NCI-H128 (cell line): ENCODE results near the gene BTBD3.
A peak's percentile ranks its signal among the peaks of the same experiment; 100 is the strongest.

ENCODE experiments used
- DNase-seq: peaks from one replicate; lab custom pipeline; 2025; ENCODE audit not compliant: unreplicated experiment; lab: John Stamatoyannopoulos, UW

BTBD3 gene

DNA sequence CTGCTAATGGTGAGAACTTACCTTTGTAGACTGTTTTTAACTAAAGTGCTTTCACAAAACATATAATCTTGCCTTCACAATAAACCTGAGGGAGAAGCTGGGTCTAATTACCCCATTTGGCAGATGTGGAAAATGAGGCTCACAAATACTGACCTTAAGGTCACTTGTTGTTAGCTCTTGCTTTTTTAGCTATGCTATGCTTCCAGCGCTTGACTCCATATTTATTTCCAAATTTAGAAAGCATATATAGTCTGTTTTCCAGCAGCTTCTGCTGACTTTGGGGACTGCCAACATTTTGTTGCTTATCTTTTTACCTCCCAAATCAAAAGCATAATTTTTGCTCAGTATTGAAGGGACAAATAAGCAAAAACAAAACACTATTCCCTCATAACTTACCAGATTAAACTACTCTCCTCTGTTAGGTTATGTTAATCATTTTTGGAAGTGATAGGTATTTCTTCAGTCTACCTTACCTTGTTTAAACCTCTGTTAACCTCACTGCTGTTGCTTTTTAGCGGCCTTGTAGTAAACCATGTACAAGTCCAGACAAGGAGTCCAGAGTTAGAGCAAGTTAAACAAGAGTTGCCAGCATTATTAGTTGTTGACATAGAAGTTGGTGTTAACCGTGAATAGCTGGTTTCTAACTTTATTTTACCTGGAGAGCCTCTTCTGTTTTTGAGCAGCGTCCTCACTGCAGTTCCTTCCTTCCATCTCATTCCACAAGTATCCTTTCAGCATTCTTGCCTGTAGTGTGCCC, 4.9 kb upstream of the BTBD3 start:
- DNase-seq, result no peak

DNA sequence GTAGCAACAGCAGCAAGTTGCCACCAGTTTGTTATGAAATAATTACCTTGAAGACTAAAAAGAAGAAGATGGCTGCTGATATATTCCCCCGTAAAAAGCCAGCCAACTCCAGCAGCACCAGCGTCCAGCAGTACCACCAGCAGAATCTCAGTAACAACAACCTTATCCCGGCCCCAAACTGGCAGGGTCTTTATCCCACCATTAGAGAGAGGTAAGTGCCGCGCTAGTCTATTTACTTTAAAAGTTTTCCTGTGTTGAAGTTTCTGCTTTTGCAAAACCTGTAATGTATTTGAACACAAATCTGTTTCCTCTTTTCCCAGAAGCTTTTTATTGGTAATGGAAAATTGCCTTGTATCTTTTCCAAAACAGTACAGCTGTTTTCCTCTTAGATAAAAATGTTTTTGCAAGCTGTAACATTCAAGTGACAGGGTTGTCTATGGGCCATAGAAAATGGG, 725 bp downstream of the BTBD3 start:
- no peak for DNase-seq

DNA sequence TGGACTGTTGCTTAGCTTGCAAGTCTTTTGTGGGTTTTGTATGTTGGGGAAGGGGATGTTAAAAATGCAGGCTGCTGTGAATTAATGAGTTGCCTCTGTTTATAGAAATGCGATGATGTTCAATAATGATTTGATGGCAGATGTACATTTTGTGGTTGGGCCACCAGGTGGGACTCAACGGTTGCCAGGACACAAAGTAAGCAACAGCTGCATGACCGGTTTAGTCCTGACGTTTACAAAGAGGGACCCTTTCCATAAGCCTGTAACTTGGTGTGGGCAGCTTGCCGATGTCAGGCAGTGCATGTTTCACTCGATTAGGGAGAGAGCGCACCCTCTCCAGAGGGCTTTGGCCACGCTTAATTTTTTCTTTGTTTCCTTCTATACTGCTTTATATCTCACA, 1.3 kb downstream of the BTBD3 start:
- peak; percentile 74 for DNase-seq

DNA sequence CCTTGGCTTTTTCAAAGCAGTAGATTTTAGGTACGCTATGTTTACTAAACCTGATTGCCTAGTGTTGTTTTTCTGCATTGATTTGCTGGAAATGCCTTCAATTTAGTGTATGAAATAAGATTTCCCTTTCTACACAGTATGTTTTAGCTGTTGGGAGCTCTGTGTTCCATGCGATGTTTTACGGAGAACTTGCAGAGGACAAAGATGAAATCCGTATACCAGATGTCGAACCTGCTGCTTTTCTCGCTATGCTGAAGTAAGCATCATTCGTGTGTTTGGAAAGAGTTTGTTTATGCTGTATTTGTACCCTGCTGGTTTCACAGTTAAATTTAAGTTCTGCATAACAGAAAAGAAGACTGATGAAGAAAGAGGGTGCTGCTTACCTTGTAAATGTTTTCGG, 1.9 kb downstream of the BTBD3 start:
- no peak for DNase-seq

DNA sequence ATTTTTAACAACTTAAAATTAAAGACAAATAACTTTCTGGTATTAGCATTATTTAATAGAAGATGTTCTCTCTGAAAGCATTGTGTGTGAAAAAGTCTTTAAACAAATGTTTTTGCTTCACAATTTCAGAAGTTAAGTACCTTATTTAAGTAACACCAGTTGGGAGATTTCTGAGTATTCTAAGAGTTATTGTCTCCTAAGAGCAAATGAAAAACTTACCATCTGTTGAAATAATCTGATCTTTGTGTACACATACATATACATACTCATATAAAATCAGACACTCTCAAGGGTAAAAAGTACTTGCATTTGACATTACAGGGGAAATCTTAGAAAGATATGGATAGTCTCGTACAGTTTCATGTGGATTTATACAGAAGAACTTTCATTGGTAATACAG, 2.4 kb downstream of the BTBD3 start:
- DNase-seq, result no peak

DNA sequence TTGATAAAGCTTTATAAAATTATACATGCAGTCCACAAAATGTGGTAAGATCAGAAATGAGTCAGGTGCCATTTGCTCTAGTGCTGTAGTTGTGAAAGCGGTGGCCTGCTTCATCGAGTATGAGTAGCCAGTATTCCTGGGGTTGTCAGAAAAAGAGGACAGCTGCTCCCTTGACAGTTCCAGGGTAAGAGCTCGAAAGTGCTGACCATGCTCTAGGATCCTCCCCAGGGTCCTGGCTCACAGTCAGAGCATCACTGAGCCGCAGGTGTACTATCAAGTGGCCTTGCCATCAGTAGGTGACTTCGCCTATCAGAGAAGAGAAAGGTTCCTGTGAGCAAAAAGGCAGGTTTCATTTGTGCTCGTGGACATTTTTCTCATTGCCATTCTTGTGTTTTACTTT, 3.6 kb downstream of the BTBD3 start:
- DNase-seq, result no peak

DNA sequence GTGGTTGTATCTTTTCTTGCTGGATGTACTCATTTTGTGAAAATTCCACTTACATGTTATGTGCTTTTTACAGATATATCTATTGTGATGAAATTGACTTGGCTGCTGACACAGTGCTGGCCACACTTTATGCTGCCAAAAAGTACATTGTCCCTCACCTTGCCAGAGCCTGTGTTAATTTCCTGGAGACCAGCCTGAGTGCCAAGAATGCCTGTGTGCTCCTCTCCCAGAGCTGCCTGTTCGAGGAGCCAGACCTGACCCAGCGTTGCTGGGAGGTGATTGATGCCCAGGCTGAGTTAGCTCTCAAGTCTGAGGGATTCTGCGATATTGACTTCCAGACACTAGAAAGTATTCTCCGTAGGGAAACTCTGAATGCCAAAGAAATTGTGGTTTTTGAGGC, 4.9 kb downstream of the BTBD3 start:
- no peak for DNase-seq

DNA sequence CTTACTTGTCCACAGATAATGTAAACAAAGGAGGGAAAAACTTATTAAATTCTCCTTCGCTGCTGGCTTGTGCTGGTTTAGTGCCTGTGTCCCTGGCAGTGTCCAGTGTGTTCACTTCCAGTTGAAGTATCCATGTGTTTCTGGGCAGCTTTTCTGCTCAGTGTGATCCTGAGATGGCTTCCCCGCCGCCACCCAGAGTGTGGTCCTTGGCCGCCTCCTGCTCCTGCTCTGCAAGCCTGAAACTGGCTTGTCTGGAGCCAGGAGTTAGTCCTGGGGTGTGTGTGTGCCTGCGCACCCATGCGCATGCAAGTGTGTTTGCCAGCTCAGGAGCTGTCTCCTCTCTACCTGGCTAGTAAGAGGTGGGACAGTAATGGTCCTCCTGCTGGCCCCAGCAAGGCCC, 7.2 kb downstream of the BTBD3 start:
- no peak for DNase-seq

DNA sequence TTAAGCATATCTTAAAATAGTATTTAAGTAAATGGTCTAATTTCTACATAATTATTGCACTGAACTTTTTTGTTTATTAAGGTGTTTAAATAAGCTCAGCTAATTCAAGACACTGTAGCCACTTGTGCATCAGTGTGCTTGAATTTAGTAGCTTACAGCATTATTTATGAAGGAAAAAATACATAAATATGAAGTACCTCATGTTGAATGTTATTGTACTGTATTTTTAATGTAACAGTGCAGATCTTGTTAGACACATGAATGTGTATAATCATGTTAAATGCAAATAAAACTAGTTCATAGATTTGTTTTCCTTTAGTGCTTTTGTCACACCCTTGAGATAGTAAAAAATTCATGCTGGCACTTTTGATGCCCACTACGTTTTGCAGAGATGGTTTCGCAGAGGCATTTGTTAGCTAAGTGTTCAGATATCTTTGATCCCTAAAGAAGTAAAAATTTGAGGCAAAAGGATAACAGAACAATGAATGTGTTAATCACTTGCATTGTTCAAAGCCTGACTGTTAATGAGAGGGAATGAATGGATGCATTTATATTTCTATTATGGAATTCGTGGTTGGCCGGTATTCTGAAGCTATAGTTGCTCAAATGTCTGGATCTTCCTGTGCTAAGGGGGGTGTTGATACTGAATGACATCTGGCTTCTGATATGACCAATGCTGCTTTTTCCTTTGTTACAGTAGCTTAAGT, 8.8 kb downstream of the BTBD3 start:
- no peak for DNase-seq

DNA sequence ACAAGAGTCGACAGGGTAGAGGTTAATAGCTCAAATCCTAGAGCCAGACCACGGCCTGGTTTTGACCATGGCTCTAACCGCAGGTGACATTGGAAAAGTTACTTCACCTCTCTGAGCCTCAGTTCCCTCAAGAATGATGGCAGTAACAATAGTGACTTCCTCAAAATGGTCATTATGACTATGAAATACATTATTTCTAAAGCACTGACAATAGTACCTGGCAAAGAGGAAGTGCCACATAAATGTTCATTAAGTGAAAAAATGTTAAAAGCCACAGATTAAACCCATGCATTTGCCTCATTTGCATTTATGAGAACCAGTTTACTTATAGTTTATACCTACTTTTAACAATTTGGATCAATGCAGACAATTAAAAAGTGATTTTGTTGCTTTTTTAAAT, 12.3 kb downstream of the BTBD3 start:
- no peak for DNase-seq

DNA sequence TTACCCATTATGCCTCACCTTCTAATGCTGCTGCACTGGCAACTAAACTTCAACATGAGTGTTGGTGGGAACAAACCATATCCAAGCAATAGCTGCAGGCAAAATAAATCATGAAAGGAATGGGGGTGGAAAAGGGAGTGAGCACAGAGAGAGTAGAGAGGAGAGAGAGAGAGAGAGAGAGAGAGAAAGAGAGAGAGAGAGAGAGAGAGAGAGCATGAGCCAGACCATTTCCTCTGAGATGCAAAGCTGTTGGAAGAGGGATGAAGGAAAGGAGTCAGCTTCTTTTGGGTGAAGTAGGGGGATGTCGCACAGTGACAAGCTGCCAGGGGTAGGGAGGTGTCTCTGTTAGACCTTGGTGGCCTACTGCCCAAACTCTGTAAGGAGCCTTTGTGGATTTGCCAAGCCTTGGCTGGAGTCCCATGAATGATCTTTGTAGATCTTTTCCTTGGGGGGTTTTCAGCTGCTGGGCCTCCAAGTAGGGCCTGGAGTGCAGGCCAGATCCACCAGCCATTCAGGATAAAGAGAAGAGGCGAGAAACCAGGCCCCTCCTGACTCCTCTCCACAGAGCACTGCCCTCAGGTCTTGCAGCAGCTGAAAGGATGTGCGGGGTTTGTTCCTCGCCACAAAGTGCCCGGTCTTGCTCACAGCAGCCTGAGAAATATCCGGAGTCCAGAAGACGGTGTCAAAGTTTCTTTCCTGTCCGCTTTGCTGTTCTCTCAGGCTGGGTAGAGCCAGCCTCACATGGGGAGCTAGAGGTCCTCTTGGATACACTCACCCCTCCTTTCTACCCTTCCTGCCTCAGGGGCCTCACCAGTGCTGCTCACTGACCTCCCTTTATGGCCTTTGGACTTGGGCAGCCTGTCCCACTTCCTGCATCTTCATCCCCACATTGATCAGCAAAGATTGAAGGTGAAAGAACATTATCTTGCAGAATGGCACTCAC, 17.8 kb downstream of the BTBD3 start:
- no peak for DNase-seq

DNA sequence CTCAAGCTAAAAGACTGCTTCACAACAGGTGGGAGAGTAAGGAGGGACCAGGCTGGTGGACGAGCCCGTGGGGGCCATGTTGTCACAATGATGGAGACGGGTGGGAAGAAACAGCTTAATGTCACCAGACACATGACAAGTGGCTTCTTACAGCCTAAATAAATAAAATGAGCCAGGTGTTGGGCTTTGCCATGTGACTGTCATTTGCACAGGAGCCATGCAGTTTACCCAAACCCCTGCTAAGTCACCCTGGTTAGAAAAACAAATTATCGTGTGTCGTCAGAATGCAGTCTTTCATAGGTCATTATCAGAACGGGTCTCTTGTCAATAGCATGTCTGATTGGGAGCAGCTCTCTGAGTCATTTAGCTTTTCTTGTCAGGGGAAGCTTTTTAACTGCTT, 18.5 kb downstream of the BTBD3 start:
- no peak for DNase-seq

DNA sequence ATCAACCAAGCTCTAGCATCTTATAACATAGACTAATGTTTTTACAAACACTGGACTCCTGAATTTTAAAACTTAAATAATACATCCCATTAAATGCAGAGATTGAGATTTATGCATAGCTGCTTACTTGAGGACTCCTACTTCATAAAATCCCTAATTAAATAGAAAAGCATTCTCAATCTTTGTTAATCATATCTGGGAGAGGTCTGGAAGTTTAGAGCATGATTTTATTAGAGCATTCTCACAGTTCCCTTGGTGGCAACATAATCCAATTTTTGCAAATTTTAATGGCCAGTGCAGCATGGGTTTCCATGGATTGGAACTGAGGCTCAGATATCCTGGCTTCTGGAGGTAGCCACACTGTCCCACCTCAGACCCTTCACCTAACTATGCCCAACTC, 19.5 kb downstream of the BTBD3 start:
- DNase-seq, result no peak

DNA sequence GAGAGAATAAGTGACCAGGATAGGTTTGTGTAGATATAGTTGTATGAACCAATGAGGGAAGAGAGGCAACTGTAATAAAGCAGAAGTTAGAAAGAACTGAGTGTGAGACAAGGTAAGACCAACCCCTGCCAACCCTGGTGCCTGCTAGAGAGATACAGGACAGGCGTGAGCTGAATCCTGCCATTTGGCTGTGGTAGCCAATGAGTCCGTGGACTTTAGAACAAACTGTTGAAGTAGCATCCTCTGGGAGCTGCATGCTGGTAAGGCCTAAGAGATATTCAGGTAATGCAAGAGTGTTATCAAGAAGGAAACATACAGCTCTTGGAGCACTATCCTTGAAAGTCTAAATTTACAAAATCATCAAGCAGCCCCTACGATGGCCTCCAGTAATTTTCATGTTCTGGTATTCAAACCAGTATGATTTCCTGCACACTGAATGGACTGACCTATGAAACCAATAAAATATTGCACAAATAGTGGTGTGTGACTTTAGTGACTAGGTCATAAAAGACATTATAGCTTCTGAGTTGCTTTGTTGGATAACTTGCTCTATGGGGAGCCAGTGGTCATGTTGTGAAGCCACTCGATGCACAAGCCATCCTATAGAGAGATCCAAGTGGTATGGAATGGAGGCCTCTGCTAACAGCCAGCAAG, 24.0 kb downstream of the BTBD3 start:
- DNase-seq, result no peak

DNA sequence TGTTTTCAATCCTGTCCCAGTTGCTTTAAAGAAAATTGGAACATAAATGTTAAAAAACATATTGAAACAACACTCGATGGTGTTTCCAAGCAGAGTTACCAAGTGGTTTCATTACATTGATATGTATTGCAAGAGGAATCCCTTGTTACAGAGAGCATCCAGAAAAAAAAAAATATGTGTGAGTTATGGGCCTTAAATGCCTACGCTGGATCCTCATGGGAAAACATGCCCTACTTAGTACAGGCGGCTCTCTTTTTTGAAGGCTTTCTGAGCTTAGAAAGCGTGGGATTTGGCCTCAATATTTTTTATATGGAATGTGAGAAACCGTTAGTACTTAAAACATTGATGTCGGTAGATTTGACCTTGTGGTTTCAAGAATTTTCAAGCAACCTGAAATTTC, 26.1 kb downstream of the BTBD3 start:
- DNase-seq, result no peak

DNA sequence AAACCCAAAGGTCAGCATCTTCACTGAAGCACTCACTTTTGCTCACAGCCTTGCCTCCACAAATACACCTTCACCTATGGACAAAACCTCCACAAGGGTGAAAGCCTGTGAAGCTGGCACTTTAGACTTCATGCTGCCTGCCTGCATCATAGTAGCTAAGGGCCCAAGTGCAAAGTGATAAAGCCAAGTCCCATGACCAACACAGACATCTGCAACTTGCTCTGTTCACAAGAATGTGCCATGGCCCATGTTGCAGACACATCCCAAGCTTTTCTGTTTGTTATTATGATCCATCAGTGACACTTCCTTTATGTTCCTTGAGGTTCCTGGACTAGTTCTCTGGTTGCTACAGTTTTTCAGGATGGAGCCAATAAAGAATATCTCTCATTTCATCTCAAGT, 31.1 kb downstream of the BTBD3 start:
- no peak for DNase-seq

DNA sequence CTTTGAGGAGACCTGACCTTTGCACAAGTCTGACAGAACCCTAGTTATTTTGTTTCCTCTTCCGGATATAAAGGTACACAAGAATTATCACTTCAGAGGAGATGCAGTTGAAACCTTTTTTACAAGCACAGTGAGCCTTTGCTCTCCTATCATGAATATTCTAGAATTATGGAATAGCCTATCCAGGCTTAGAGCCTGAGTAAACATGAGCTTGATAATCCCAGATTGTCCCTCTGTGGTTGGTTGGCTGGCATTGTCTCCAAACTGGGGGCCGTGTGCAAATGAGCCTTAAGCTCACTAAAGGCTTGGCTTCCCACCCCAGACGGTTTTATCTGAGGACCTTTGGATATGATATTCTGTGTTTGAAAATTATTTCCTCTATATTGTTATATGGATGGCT, 32.0 kb downstream of the BTBD3 start:
- DNase-seq, result no peak

DNA sequence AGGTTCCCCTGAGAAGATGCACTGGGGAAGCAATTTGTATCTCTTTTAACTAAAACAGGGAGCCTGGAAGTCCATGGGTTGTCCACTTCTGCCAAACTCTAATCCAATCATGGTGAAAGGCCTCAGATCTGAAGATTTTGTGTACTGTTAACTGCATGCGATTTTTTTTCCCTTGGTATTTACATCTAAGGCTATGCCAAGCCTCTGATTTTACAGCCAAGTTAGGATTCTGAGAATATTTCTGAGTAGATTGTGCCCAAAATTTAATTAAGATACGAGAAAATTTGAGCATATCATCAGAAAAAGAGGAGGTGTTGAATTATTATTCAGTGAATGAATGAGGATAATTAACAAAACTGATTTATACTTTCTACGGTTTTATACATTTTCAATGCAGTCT, 34.0 kb downstream of the BTBD3 start:
- no peak for DNase-seq

DNA sequence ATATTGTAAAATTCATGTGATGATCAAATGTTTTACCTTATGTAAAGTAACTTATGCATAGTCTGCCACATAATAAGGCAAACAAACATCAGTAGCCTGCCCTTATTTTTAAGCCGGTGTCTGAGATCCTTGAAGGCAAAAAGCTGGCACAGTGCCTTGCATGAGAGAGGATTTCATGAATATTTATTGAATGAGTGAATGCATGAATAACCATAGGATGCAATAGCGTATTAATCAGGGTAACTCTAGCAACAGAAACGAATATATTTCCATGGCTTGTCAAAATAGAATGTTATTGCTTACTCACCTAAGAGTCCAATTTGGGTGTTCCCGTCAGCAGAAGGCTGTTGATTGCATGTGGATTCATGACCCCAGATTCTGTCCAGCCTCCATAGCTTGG, 34.9 kb downstream of the BTBD3 start:
- DNase-seq, result no peak

DNA sequence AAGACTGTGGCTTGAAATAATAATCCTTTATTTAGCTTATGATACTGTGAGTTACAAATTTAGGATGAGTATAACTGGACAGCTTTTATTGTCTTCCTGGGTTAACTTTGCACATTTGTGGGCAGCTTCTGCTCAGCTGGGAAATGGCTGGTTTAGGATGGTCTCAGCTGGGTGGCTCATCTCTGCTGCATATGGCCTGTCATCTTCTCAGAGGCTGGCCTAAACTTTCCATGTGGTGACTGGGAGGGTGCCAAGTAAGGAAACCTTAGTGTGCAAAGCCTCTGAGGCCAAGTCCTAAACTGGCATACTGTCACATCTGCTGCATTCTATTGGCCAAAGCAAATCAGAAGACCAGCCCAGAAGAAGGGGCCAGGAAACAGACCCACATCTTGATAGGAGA, 40.2 kb downstream of the BTBD3 start:
- no peak for DNase-seq

DNA sequence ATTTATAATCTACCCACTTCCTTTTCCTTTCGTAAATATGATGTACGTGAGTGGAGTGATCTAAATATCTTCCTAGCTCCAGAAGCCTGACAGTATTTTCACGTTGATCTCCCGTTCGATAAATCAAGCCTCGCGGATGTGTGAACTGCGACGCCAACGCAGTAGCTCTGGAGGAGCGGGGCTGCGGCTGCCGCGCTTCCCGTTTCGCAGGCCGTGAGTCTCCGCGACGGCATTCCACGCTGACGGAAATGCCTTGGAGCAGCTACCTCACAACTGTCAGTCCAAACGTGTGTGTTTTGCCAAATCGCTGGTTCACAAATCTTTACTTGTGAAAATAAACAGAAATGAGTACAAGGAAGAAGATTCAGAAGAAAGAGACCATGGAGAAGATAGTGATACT, 41.2 kb downstream of the BTBD3 start:
- DNase-seq, result no peak
